Adrenal gland (tissue), 5 donors: Measurements from ENCODE around the gene CHPF.

Experiments used
- POLR2A ChIP-seq, 2 donors: fragments of 450-650 bp; IDR thresholded peaks; one replicate each; pipeline ENCODE4 v1.6.1; 2017; ENCODE audit warnings: antibody characterized with exemption in 2 of 2, mild to moderate bottlenecking in 2 of 2, moderate library complexity in 1 of 2
- TF ChIP-seq, protein P1 (sequence below), 6 experiments: fragments of 450-650 bp in 4 of 6; fragments of 200-600 bp in 2 of 6; sonication (generic) in 1 of 6; IDR thresholded peaks; 1 replicate in 5 of 6; 2 replicates in 1 of 6; pipeline versions ENCODE4 v1.5.1 to v1.8.0; 2016 to 2021; ENCODE audit warnings: antibody characterized with exemption in 6 of 6, mild to moderate bottlenecking in 2 of 6, moderate library complexity in 1 of 6
- donor health status: DM: no; HTN: no; CAD: no.

DNA sequence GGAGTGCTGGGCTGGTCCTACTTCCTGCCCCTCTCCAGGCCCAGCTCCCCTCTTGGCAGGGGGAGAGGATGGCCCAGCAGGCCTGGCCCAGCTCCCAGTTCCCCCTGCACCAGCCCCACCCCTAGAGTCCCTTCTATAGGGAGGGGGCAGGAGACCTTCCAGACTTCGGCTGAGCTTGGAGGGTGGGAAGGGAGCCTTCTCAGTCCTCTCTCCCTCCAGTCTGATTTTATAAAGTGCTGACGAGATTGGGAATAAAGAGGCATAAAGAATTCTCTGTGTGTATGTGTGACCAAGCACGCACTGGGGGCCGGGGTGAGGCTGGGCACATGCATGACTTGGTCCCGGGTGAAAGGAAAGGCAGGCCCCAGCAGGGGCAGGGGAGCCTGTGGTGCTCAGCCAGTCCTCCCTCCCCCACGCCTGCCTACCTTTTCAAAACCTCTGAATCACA, 5.1 kb downstream of the CHPF start:
- TF ChIP-seq, protein P1, sequence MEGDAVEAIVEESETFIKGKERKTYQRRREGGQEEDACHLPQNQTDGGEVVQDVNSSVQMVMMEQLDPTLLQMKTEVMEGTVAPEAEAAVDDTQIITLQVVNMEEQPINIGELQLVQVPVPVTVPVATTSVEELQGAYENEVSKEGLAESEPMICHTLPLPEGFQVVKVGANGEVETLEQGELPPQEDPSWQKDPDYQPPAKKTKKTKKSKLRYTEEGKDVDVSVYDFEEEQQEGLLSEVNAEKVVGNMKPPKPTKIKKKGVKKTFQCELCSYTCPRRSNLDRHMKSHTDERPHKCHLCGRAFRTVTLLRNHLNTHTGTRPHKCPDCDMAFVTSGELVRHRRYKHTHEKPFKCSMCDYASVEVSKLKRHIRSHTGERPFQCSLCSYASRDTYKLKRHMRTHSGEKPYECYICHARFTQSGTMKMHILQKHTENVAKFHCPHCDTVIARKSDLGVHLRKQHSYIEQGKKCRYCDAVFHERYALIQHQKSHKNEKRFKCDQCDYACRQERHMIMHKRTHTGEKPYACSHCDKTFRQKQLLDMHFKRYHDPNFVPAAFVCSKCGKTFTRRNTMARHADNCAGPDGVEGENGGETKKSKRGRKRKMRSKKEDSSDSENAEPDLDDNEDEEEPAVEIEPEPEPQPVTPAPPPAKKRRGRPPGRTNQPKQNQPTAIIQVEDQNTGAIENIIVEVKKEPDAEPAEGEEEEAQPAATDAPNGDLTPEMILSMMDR (IDR thresholded peaks at IDR 0.05) = no peak
- TF ChIP-seq POLR2A (IDR thresholded peaks at IDR 0.05) = no peak
